Stimulated activated CD8-positive, alpha-beta memory T cell treated with anti-CD3 and anti-CD28 coated beads, Interleukin-12 subunit alpha, Interleukin-12 subunit beta, amount 100 ng/mL, for 24 hours (primary cell): ENCODE results near the gene SMYD3.

Experiments used
- DNase-seq: peaks from one replicate; pipeline ENCODE4 v3.0.0-alpha.2; 2020; ENCODE audit errors: extremely low read depth

The SMYD3 gene

GRCh38 chr1:246214708-246215509, 292.2 kb downstream of the SMYD3 start:
- DNase-seq, result no peak

GRCh38 chr1:246213947-246214346, 293.1 kb downstream of the SMYD3 start:
- DNase-seq, result no peak

- no peak for DNase-seq
Observed at GRCh38 chr1:246213502-246213901, 293.6 kb downstream of the SMYD3 start.

- DNase-seq, result no peak
Observed at GRCh38 chr1:246213036-246213435, 294.0 kb downstream of the SMYD3 start.

GRCh38 chr1:246212013-246212412, 295.1 kb downstream of the SMYD3 start:
- DNase-seq, result no peak

- DNase-seq, result no peak
Observed at GRCh38 chr1:246210756-246211155, 296.3 kb downstream of the SMYD3 start.

GRCh38 chr1:246208105-246208504, 299.0 kb downstream of the SMYD3 start:
- DNase-seq, result no peak

- no peak for DNase-seq
Observed at GRCh38 chr1:246203180-246203579, 303.9 kb downstream of the SMYD3 start.

GRCh38 chr1:246200738-246201137, 306.3 kb downstream of the SMYD3 start:
- DNase-seq, result no peak

- no peak for DNase-seq
Observed at GRCh38 chr1:246200225-246200624, 306.9 kb downstream of the SMYD3 start.

GRCh38 chr1:246199086-246199645, 307.9 kb downstream of the SMYD3 start:
- no peak for DNase-seq

GRCh38 chr1:246198115-246198816, 308.8 kb downstream of the SMYD3 start:
- DNase-seq, result no peak

- DNase-seq, result no peak
Observed at GRCh38 chr1:246197076-246197475, 310.0 kb downstream of the SMYD3 start.

- no peak for DNase-seq
Observed at GRCh38 chr1:246195296-246195695, 311.8 kb downstream of the SMYD3 start.

- DNase-seq, result no peak
Observed at GRCh38 chr1:246193537-246193936, 313.5 kb downstream of the SMYD3 start.

- DNase-seq, result no peak
Observed at GRCh38 chr1:246189126-246189525, 318.0 kb downstream of the SMYD3 start.

- DNase-seq, result no peak
Observed at GRCh38 chr1:246187834-246188372, 319.2 kb downstream of the SMYD3 start.

GRCh38 chr1:246184503-246184902, 322.6 kb downstream of the SMYD3 start:
- no peak for DNase-seq

GRCh38 chr1:246182149-246182851, 324.8 kb downstream of the SMYD3 start:
- DNase-seq, result no peak

GRCh38 chr1:246181241-246181640, 325.8 kb downstream of the SMYD3 start:
- no peak for DNase-seq

GRCh38 chr1:246179401-246179800, 327.7 kb downstream of the SMYD3 start:
- DNase-seq, result no peak

- no peak for DNase-seq
Observed at GRCh38 chr1:246178717-246179311, 328.3 kb downstream of the SMYD3 start.
